OCI-LY7 (cell line): ENCODE measurements around the gene PPP2R5C. TPM values are rescaled to one million over a fixed set of nuclear protein-coding genes. Genes with fewer than 3 reads are reported as not detected.
"Not testable (repeated sequence)": the region's sequence is repeated elsewhere in the genome, so short reads cannot be mapped to it uniquely, and the experiment has no call there.

Source experiments
- BruUV-seq: library from RNA; stranded (reverse); fragments of 400-500 nt; replicated peaks from 2 replicates; lab custom pipeline; 2021; lab: Mats Ljungman, UMichigan
- CTCF ChIA-PET: fragments of 300-600 bp; sonication (Branson Sonifier 250); formaldehyde crosslinking; loops from one replicate; lab custom pipeline; 2022; ENCODE audit warnings: antibody characterized with exemption; ENCODE audit not compliant: unreplicated experiment; lab: Charles Lee
- POLR2A ChIA-PET: fragments of 300-600 bp; sonication (Branson Sonifier 250); formaldehyde crosslinking; loops from one replicate; lab custom pipeline; 2022; ENCODE audit warnings: antibody characterized with exemption; lab: Charles Lee
- DNase-seq: peaks from one replicate; pipeline ENCODE4 v3.0.0-alpha.2; 2015; ENCODE audit warnings: low spot score
- H2AFZ ChIP-seq: fragments of 200-600 bp; sonication (generic), shearing (Covaris generic); 2 replicates; pipeline ENCODE4 v1.6.1; 2014; ENCODE audit warnings: mild to moderate bottlenecking, antibody characterized with exemption, low read length, moderate library complexity
- H3K27ac ChIP-seq: fragments of 200-600 bp; sonication (generic); 2 replicates; pipeline ENCODE4 v1.5.1; 2014; ENCODE audit warnings: mixed run types, low read depth, mild to moderate bottlenecking, moderate library complexity, low read length, inconsistent platforms; ENCODE audit not compliant: poor library complexity, severe bottlenecking
- H3K36me3 ChIP-seq: fragments of 200-600 bp; sonication (generic); 2 replicates; pipeline ENCODE4 v1.6.1; 2014; ENCODE audit warnings: mild to moderate bottlenecking, antibody characterized with exemption, low read length, moderate library complexity, mixed read lengths; ENCODE audit not compliant: insufficient read depth
- H3K4me1 ChIP-seq: fragments of 200-600 bp; sonication (generic); 2 replicates; pipeline ENCODE4 v1.5.1; 2014; ENCODE audit warnings: mild to moderate bottlenecking, low read length; ENCODE audit not compliant: insufficient read depth, poor library complexity, severe bottlenecking
- H3K4me2 ChIP-seq: fragments of 200-600 bp; sonication (generic); 2 replicates; pipeline ENCODE4 v1.6.1; 2014; ENCODE audit warnings: mild to moderate bottlenecking, low read length
- H3K4me3 ChIP-seq: fragments of 200-600 bp; sonication (generic); 2 replicates; pipeline ENCODE4 v1.5.1; 2014; ENCODE audit warnings: mild to moderate bottlenecking, low read depth, low read length; ENCODE audit not compliant: poor library complexity, severe bottlenecking
- H3K79me2 ChIP-seq: fragments of 200-600 bp; sonication (generic); 2 replicates; pipeline ENCODE4 v1.6.1; 2016; ENCODE audit warnings: low read depth, mild to moderate bottlenecking, low read length, moderate library complexity, mixed read lengths; ENCODE audit not compliant: insufficient read depth
- H3K9me2 ChIP-seq: fragments of 200-600 bp; sonication (generic); 2 replicates; pipeline ENCODE4 v1.6.1; 2016; ENCODE audit warnings: mild to moderate bottlenecking, low read length, mixed read lengths; ENCODE audit not compliant: insufficient read depth
- H3K9me3 ChIP-seq: fragments of 200-600 bp; sonication (generic); 2 replicates; pipeline ENCODE4 v1.6.1; 2014; ENCODE audit warnings: mild to moderate bottlenecking, mixed run types, low read length, mixed read lengths
- H4K20me1 ChIP-seq: fragments of 200-600 bp; sonication (generic); 2 replicates; pipeline ENCODE4 v1.6.1; 2014; ENCODE audit warnings: mild to moderate bottlenecking, antibody characterized with exemption, low read length, moderate library complexity, mixed read lengths; ENCODE audit not compliant: insufficient read depth
- EZH2phosphoT487 ChIP-seq: fragments of 200-600 bp; sonication (generic); IDR thresholded peaks from 2 replicates; pipeline ENCODE4 v1.6.1; 2018; ENCODE audit warnings: low read depth, borderline replicate concordance, mild to moderate bottlenecking, mixed run types, antibody characterized with exemption, low read length, moderate library complexity, mixed read lengths
- intact Hi-C: fragments of 100-400 bp; cut with micrococcal nuclease; formaldehyde crosslinking; loops from one replicate; pipeline ENCODE4 v1.10.0; 2022; ENCODE audit not compliant: unreplicated experiment
- total RNA-seq, 2 experiments: library from RNA; depleted of rRNA in 1 of 2; stranded (reverse); fragments of >200 nt in 1 of 2; shearing (Covaris generic) in 1 of 2; gene quantifications; 2 replicates each; pipeline ENCODE4 v1.2.3, GENCODE V29; 2014 to 2022
- TF ChIP-seq, protein P1 (sequence below): fragments of 200-600 bp; sonication (generic); conservative IDR thresholded peaks from 2 replicates; pipeline ENCODE4 v1.5.1; 2014; ENCODE audit warnings: mild to moderate bottlenecking, antibody characterized with exemption, low read length, moderate library complexity, mixed read lengths

Gene PPP2R5C
- total RNA-seq, 2 experiments from 2014 or later = 161 to 236 TPM

GRCh38 chr14:101968186-101968585 lies 206.7 kb downstream of the PPP2R5C start:
- POLR2A ChIA-PET = interaction anchor here (1.0 to 1.2 kb wide), 3 partner anchors 16 to 197 kb away, joined by 3 to 4 read pairs (median 3); no protein-coding TSS in a partner anchor
- H3K9me3 ChIP-seq = no peaks in the 10 kb centered on the region
- peaks cover 35% of the 10 kb centered on the region for H3K4me1 ChIP-seq
- CTCF ChIA-PET = no interaction called here
- H3K79me2 ChIP-seq = peaks cover 79% of the 10 kb centered on the region
- no peak overlapping the region for H3K4me3 ChIP-seq
- intact Hi-C loops = no loop called here
- no peak for DNase-seq
- no peak overlapping the region for H3K27ac ChIP-seq
- BruUV-seq = no TSS peak
- H2AFZ ChIP-seq = no peak overlapping the region
- H3K4me2 ChIP-seq = 0 out of 2 replicates have a peak overlapping the region, but pooled peaks have one; percentile 14
- H3K36me3 ChIP-seq = peaks cover 21% of the 10 kb centered on the region
- no peaks in the 10 kb centered on the region for H3K9me2 ChIP-seq
- TF ChIP-seq, protein P1, sequence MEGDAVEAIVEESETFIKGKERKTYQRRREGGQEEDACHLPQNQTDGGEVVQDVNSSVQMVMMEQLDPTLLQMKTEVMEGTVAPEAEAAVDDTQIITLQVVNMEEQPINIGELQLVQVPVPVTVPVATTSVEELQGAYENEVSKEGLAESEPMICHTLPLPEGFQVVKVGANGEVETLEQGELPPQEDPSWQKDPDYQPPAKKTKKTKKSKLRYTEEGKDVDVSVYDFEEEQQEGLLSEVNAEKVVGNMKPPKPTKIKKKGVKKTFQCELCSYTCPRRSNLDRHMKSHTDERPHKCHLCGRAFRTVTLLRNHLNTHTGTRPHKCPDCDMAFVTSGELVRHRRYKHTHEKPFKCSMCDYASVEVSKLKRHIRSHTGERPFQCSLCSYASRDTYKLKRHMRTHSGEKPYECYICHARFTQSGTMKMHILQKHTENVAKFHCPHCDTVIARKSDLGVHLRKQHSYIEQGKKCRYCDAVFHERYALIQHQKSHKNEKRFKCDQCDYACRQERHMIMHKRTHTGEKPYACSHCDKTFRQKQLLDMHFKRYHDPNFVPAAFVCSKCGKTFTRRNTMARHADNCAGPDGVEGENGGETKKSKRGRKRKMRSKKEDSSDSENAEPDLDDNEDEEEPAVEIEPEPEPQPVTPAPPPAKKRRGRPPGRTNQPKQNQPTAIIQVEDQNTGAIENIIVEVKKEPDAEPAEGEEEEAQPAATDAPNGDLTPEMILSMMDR = no peak
- TF ChIP-seq EZH2phosphoT487 = no peak
- H4K20me1 ChIP-seq = peaks cover 17% of the 10 kb centered on the region; the same call in 1 of the 2 replicates

- TF ChIP-seq, protein P1 = no peak
- TF ChIP-seq EZH2phosphoT487 = no peak
- Histone ChIP-seq H2AFZ (no peak overlapping the region), H3K9me2 (no peaks in the 10 kb centered on the region), H3K4me3 (no peak overlapping the region), H3K79me2 (peaks cover 92% of the 10 kb centered on the region), H3K36me3 (peaks cover 21% of the 10 kb centered on the region), H3K4me2 (peak overlapping the region; percentile 41), H4K20me1 (peaks cover 17% of the 10 kb centered on the region; the same call in 1 of the 2 replicates), H3K4me1 (peaks cover 30% of the 10 kb centered on the region), H3K9me3 (no peaks in the 10 kb centered on the region), H3K27ac (peak overlapping the region; percentile 47)
- ChIA-PET CTCF (interaction anchor here (0.9 kb wide), 1 partner anchor 22 kb away, joined by 3 read pairs; no protein-coding TSS in a partner anchor), POLR2A (interaction anchor here (0.7 kb wide), 1 partner anchor 73 kb away, joined by 4 read pairs; no protein-coding TSS in a partner anchor)
- intact Hi-C loops = no loop called here
- DNase-seq = peak; percentile 60
- no TSS peak for BruUV-seq
These were observed 208.0 kb downstream of the PPP2R5C start for GRCh38 chr14:101969481-101969880.

- no peak overlapping the region for H3K4me2 ChIP-seq
- H3K27ac ChIP-seq = no peak overlapping the region
These were observed 209.4 kb downstream of the PPP2R5C start for GRCh38 chr14:101970830-101971400.

GRCh38 chr14:101971458-101971857 lies 209.9 kb downstream of the PPP2R5C start:
- POLR2A ChIA-PET = interaction anchor here (0.6 kb wide), 1 partner anchor 14 kb away, joined by 6 read pairs; no protein-coding TSS in a partner anchor
- intact Hi-C loops = not testable (repeated sequence)

More at GRCh38 chr14:101970830-101971400, 209.4 kb downstream of the PPP2R5C start:
- H2AFZ ChIP-seq = no peak overlapping the region
- ChIA-PET CTCF (no interaction called here), POLR2A (no interaction called here)
- peaks cover 28% of the 10 kb centered on the region for H3K36me3 ChIP-seq
- H3K4me3 ChIP-seq = no peak overlapping the region
- DNase-seq = no peak
- no TSS peak for BruUV-seq
- H3K79me2 ChIP-seq = peaks cover 91% of the 10 kb centered on the region
- peaks cover 14% of the 10 kb centered on the region for H4K20me1 ChIP-seq
- no peaks in the 10 kb centered on the region for H3K9me3 ChIP-seq
- intact Hi-C loops = no loop called here
- TF ChIP-seq, protein P1 = no peak
- TF ChIP-seq EZH2phosphoT487 = no peak
- H3K4me1 ChIP-seq = peaks cover 30% of the 10 kb centered on the region
- H3K9me2 ChIP-seq = no peaks in the 10 kb centered on the region

More at GRCh38 chr14:101971458-101971857, 209.9 kb downstream of the PPP2R5C start:
- H3K9me2 ChIP-seq, H3K27ac ChIP-seq, H3K9me3 ChIP-seq, H3K4me3 ChIP-seq, BruUV-seq, H4K20me1 ChIP-seq, H2AFZ ChIP-seq, CTCF ChIA-PET, DNase-seq, H3K4me2 ChIP-seq: not testable (repeated sequence)
- peaks cover 25% of the 10 kb centered on the region for H3K4me1 ChIP-seq
- H3K36me3 ChIP-seq = peaks cover 34% of the 10 kb centered on the region
- peaks cover 86% of the 10 kb centered on the region for H3K79me2 ChIP-seq
